ENCODE results near the gene SH3RF3.

SH3RF3 gene

DNA sequence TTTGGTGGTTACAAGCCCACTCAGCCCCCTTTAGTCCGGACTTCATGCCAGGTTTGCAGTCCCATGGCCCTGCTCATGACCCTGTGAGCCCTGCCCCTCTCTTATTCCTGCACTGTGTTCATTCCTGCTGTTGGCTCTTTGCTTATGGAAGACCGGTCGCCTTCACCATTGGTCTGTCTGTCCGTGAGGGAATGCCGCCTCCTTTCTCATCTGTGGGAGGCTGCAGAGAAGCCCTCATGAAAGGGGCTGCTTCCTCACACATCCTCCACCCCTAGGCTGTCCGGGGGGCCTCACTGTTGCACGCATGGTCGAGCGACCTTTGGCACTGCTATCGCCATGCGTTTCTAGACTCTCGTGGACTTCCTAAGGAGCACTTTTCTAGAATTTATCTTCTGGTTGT lies 16.3 kb downstream of the SH3RF3 start:
- Histone ChIP-seq H3K4me1 (ENCODE audit: control insufficient read depth, low read depth, low read length) (no peaks in the 10 kb centered on the region), H3K79me1 (ENCODE audit: low read length) (no peaks in the 10 kb centered on the region), H3K79me2 (ENCODE audit: control insufficient read depth, insufficient read depth, low read length) (no peaks in the 10 kb centered on the region), H3K27me3 (ENCODE audit: insufficient read depth, low read length, poor library complexity) (no peaks in the 10 kb centered on the region), H3K23ac (ENCODE audit: low read length) (no peak overlapping the region), H3K27ac (ENCODE audit: low read depth, low read length) (no peak overlapping the region), H3K4ac (ENCODE audit: low read depth, low read length) (no peak overlapping the region), H2BK5ac (ENCODE audit: low read length) (no peak overlapping the region), H2BK120ac (ENCODE audit: low read depth, low read length) (no peak overlapping the region), H3K9ac (ENCODE audit: low read length) (no peak overlapping the region), H3K36me3 (ENCODE audit: control insufficient read depth, insufficient read depth, low read length) (no peaks in the 10 kb centered on the region), H2BK15ac (replicated peaks; ENCODE audit: low read depth) (no peak overlapping the region), H4K5ac (ENCODE audit: low read length) (no peak overlapping the region), H2AK5ac (ENCODE audit: low read length) (no peak overlapping the region), H3K4me3 (ENCODE audit: low read length) (no peak overlapping the region), H4K8ac (ENCODE audit: low read depth, low read length) (no peak overlapping the region), H3K4me2 (ENCODE audit: low read length) (no peak overlapping the region), H3K56ac (ENCODE audit: low read length) (no peak overlapping the region), H3K18ac (ENCODE audit: low read length) (no peak overlapping the region)
- no CpG with 5 or more reads among the region's 12 CpGs for whole genome bisulfite sequencing (ENCODE audit: extremely low coverage, insufficient coverage, low lambda C conversion rate)
- no peak for DNase-seq

DNA sequence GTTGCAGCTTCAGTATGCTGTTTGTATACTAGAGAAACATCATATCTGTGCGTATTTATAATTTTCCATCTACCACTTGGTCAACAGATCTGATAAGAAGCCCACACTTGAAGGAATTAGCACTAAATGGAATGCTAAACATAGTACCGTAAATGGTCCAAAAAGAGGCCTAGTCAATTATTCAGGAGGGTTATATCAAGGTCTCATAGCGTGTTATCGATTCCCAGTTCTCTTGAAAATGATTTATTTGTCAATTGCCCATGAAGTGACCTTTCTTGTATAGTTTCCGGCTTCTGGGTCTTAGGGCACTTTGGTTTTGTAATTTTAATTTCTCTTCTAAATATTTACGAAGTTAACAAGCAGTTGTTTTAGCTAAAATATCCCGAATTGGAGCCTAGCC lies 18.4 kb downstream of the SH3RF3 start:
- Histone ChIP-seq H4K8ac (ENCODE audit: low read depth, low read length) (no peak overlapping the region), H3K56ac (ENCODE audit: low read length) (no peak overlapping the region), H3K18ac (ENCODE audit: low read length) (no peak overlapping the region), H3K4ac (ENCODE audit: low read depth, low read length) (no peak overlapping the region), H2AK5ac (ENCODE audit: low read length) (no peak overlapping the region), H3K36me3 (ENCODE audit: control insufficient read depth, insufficient read depth, low read length) (no peaks in the 10 kb centered on the region), H3K4me2 (ENCODE audit: low read length) (no peak overlapping the region), H3K79me2 (ENCODE audit: control insufficient read depth, insufficient read depth, low read length) (no peaks in the 10 kb centered on the region), H3K27me3 (ENCODE audit: insufficient read depth, low read length, poor library complexity) (no peaks in the 10 kb centered on the region), H3K23ac (ENCODE audit: low read length) (no peak overlapping the region), H2BK120ac (ENCODE audit: low read depth, low read length) (no peak overlapping the region), H3K4me1 (ENCODE audit: control insufficient read depth, low read depth, low read length) (no peaks in the 10 kb centered on the region), H4K5ac (ENCODE audit: low read length) (no peak overlapping the region), H2BK5ac (ENCODE audit: low read length) (no peak overlapping the region), H3K79me1 (ENCODE audit: low read length) (no peaks in the 10 kb centered on the region), H3K27ac (ENCODE audit: low read depth, low read length) (no peak overlapping the region), H3K9ac (ENCODE audit: low read length) (no peak overlapping the region), H3K4me3 (ENCODE audit: low read length) (no peak overlapping the region), H2BK15ac (replicated peaks; ENCODE audit: low read depth) (no peak overlapping the region)
- WGBS (ENCODE audit: extremely low coverage, insufficient coverage, low lambda C conversion rate): no CpG with 5 or more reads among the region's 7 CpGs
- no peak for DNase-seq

DNA sequence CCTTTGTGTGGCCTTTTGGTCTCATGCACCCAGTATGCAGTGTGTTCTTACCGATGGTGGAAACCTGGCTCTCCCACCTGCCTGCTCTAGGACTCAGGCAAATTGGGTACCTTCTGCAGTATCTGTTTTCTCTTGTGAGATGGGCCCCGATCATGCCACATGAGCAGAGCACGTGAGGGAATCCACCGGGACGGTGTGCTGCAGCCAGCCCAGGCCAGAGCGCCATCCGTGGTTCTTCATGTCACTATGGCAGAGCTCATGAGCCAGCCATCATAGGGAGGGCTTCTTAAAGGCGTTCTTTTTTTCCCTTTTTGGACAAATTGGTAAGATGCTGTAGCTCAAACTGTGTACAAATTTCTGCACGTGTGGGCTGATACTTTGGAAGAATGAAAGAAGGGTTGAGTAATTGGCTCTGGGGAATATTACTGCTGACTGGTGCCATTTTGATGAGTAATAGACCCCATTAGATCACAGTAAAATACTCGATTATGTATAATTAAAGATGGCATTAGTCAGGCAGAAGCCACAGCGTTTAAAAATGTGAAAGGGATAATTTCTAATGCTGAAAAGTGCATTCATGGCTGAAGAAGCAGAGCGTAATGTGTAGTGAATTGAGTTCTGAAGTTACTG lies 19.2 kb downstream of the SH3RF3 start:
- no peak overlapping the region for H2BK120ac ChIP-seq (ENCODE audit: low read depth, low read length)
- no peaks in the 10 kb centered on the region for H3K4me1 ChIP-seq (ENCODE audit: control insufficient read depth, low read depth, low read length)
- H3K27me3 ChIP-seq (ENCODE audit: insufficient read depth, low read length, poor library complexity): no peaks in the 10 kb centered on the region
- H3K36me3 ChIP-seq (ENCODE audit: control insufficient read depth, insufficient read depth, low read length): no peaks in the 10 kb centered on the region
- H3K4me3 ChIP-seq (ENCODE audit: low read length): no peak overlapping the region
- WGBS (ENCODE audit: extremely low coverage, insufficient coverage, low lambda C conversion rate): no CpG with 5 or more reads among the region's 12 CpGs
- H3K4ac ChIP-seq (ENCODE audit: low read depth, low read length): no peak overlapping the region
- no peak overlapping the region for H3K9ac ChIP-seq (ENCODE audit: low read length)
- no peak overlapping the region for H2AK5ac ChIP-seq (ENCODE audit: low read length)
- no peak overlapping the region for H3K4me2 ChIP-seq (ENCODE audit: low read length)
- H2BK5ac ChIP-seq (ENCODE audit: low read length): no peak overlapping the region
- no peak overlapping the region for H4K8ac ChIP-seq (ENCODE audit: low read depth, low read length)
- H2BK15ac ChIP-seq (replicated peaks; ENCODE audit: low read depth): no peak overlapping the region
- H3K23ac ChIP-seq (ENCODE audit: low read length): no peak overlapping the region
- no peak overlapping the region for H3K27ac ChIP-seq (ENCODE audit: low read depth, low read length)
- no peak overlapping the region for H3K56ac ChIP-seq (ENCODE audit: low read length)
- H3K18ac ChIP-seq (ENCODE audit: low read length): no peak overlapping the region
- DNase-seq: no peak
- H4K5ac ChIP-seq (ENCODE audit: low read length): no peak overlapping the region
- no peaks in the 10 kb centered on the region for H3K79me2 ChIP-seq (ENCODE audit: control insufficient read depth, insufficient read depth, low read length)
- H3K79me1 ChIP-seq (ENCODE audit: low read length): no peaks in the 10 kb centered on the region

DNA sequence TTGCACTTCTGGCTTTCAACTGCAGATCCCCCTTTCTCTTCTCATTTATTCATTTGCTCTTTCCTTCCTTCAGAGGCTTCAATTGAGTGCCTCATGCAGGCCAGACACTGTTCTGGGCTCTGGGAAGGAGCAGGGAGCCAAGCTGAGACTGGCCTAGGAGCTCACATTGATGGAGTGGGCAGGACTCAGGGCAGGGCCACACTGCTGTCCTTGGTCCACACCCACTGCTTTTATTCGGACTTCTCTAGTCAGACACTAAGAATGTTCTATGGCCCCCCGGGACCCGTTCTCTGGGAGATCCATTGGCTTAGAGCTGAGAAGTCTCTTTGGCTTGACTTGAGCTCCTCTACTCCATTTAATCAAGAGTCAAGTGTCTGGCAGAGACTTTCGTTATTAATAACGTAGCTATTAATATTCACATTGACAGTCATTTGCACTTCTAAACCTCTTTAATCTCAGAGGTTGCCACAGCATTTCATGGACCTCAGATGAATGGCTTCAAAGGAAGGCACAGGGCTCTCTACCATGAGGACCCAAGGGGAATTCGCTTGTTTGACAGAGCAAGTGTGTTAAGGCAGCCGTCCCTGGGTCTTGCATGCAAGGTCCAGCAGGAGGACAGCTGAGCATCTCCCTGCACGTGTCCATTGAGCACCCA lies 20.1 kb downstream of the SH3RF3 start:
- Histone ChIP-seq H4K8ac (ENCODE audit: low read depth, low read length) (no peak overlapping the region), H3K4me1 (ENCODE audit: control insufficient read depth, low read depth, low read length) (no peaks in the 10 kb centered on the region), H3K79me2 (ENCODE audit: control insufficient read depth, insufficient read depth, low read length) (no peaks in the 10 kb centered on the region), H3K23ac (ENCODE audit: low read length) (no peak overlapping the region), H2BK5ac (ENCODE audit: low read length) (no peak overlapping the region), H3K36me3 (ENCODE audit: control insufficient read depth, insufficient read depth, low read length) (no peaks in the 10 kb centered on the region), H2BK15ac (replicated peaks; ENCODE audit: low read depth) (no peak overlapping the region), H3K79me1 (ENCODE audit: low read length) (no peaks in the 10 kb centered on the region), H3K56ac (ENCODE audit: low read length) (no peak overlapping the region), H3K9ac (ENCODE audit: low read length) (no peak overlapping the region), H3K4me2 (ENCODE audit: low read length) (no peak overlapping the region), H3K4ac (ENCODE audit: low read depth, low read length) (no peak overlapping the region), H4K5ac (ENCODE audit: low read length) (no peak overlapping the region), H2BK120ac (ENCODE audit: low read depth, low read length) (no peak overlapping the region), H3K27me3 (ENCODE audit: insufficient read depth, low read length, poor library complexity) (no peaks in the 10 kb centered on the region), H3K4me3 (ENCODE audit: low read length) (no peak overlapping the region), H2AK5ac (ENCODE audit: low read length) (no peak overlapping the region), H3K27ac (ENCODE audit: low read depth, low read length) (no peak overlapping the region), H3K18ac (ENCODE audit: low read length) (no peak overlapping the region)
- WGBS (ENCODE audit: extremely low coverage, insufficient coverage, low lambda C conversion rate): no CpG with 5 or more reads among the region's 8 CpGs
- DNase-seq: no peak

DNA sequence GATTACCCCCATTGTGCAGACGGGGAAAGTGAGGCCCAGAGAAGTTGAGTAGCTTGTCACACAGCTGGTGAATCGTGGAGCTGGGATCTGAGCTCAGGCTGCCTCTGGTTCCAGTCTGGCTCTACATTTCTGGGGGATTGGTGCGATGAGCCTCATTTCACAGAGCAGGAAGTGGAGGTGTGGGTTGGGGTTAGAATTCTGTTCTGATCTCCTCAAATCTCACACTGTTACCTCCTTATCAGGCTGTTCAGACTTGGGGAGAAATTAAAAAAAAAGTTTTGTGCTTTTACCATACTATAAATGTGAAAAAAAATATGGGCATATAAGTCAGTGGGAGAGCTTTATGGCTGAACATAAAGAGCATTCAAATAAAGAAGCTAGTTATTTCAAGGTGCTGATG lies 21.6 kb downstream of the SH3RF3 start:
- Histone ChIP-seq H3K79me1 (ENCODE audit: low read length) (no peaks in the 10 kb centered on the region), H4K5ac (ENCODE audit: low read length) (no peak overlapping the region), H3K79me2 (ENCODE audit: control insufficient read depth, insufficient read depth, low read length) (no peaks in the 10 kb centered on the region), H2BK120ac (ENCODE audit: low read depth, low read length) (no peak overlapping the region), H3K4me1 (ENCODE audit: control insufficient read depth, low read depth, low read length) (no peaks in the 10 kb centered on the region), H3K27me3 (ENCODE audit: insufficient read depth, low read length, poor library complexity) (no peaks in the 10 kb centered on the region), H3K27ac (ENCODE audit: low read depth, low read length) (no peak overlapping the region), H3K36me3 (ENCODE audit: control insufficient read depth, insufficient read depth, low read length) (no peaks in the 10 kb centered on the region), H2BK15ac (replicated peaks; ENCODE audit: low read depth) (no peak overlapping the region), H3K56ac (ENCODE audit: low read length) (no peak overlapping the region), H3K18ac (ENCODE audit: low read length) (no peak overlapping the region), H3K9ac (ENCODE audit: low read length) (no peak overlapping the region), H3K4me3 (ENCODE audit: low read length) (no peak overlapping the region), H3K4me2 (ENCODE audit: low read length) (no peak overlapping the region), H3K23ac (ENCODE audit: low read length) (no peak overlapping the region), H2AK5ac (ENCODE audit: low read length) (no peak overlapping the region), H3K4ac (ENCODE audit: low read depth, low read length) (no peak overlapping the region), H4K8ac (ENCODE audit: low read depth, low read length) (no peak overlapping the region), H2BK5ac (ENCODE audit: low read length) (no peak overlapping the region)
- no CpG with 5 or more reads among the region's 3 CpGs for WGBS (ENCODE audit: extremely low coverage, insufficient coverage, low lambda C conversion rate)
- no peak for DNase-seq

DNA sequence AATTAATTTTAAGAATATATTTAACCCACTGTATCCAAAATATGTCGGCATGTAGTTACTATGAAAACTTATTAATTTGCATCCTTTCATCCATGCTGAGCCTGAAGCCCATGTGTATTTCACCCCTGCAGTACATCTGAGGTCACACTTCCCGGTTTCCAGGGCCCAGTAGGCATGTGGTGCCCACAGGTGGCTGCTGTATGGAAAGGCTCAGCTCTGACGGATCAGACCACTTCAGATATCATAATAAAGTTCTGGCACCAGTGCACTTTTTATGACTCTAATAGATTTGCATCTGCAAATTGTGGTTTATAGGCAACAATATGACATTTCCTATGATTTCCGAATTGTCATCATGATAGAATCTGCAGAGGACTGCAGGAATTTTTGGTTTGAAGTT lies 22.5 kb downstream of the SH3RF3 start:
- DNase-seq: no peak
- H3K4ac ChIP-seq (ENCODE audit: low read depth, low read length): no peak overlapping the region
- no peak overlapping the region for H3K23ac ChIP-seq (ENCODE audit: low read length)
- H3K36me3 ChIP-seq (ENCODE audit: control insufficient read depth, insufficient read depth, low read length): no peaks in the 10 kb centered on the region
- no peak overlapping the region for H2BK5ac ChIP-seq (ENCODE audit: low read length)
- no peaks in the 10 kb centered on the region for H3K27me3 ChIP-seq (ENCODE audit: insufficient read depth, low read length, poor library complexity)
- H3K4me3 ChIP-seq (ENCODE audit: low read length): no peak overlapping the region
- H3K18ac ChIP-seq (ENCODE audit: low read length): no peak overlapping the region
- no CpG with 5 or more reads among the region's 4 CpGs for WGBS (ENCODE audit: extremely low coverage, insufficient coverage, low lambda C conversion rate)
- no peak overlapping the region for H3K4me2 ChIP-seq (ENCODE audit: low read length)
- no peak overlapping the region for H2BK120ac ChIP-seq (ENCODE audit: low read depth, low read length)
- no peaks in the 10 kb centered on the region for H3K4me1 ChIP-seq (ENCODE audit: control insufficient read depth, low read depth, low read length)
- no peak overlapping the region for H3K9ac ChIP-seq (ENCODE audit: low read length)
- H4K5ac ChIP-seq (ENCODE audit: low read length): no peak overlapping the region
- no peak overlapping the region for H2BK15ac ChIP-seq (replicated peaks; ENCODE audit: low read depth)
- no peak overlapping the region for H3K27ac ChIP-seq (ENCODE audit: low read depth, low read length)
- H3K79me2 ChIP-seq (ENCODE audit: control insufficient read depth, insufficient read depth, low read length): no peaks in the 10 kb centered on the region
- H4K8ac ChIP-seq (ENCODE audit: low read depth, low read length): no peak overlapping the region
- H2AK5ac ChIP-seq (ENCODE audit: low read length): no peak overlapping the region
- H3K56ac ChIP-seq (ENCODE audit: low read length): no peak overlapping the region
- H3K79me1 ChIP-seq (ENCODE audit: low read length): no peaks in the 10 kb centered on the region

Measured in mesendoderm (in vitro differentiated cells).